SK-N-SH (cell line): ENCODE data around the gene CELSR2.

ENCODE experiments used
- CTCF ChIP-seq: fragments of 200-600 bp; sonication (generic); IDR thresholded peaks from 2 replicates; pipeline ENCODE4 v1.6.1; 2017; ENCODE audit warnings: antibody characterized with exemption, mild to moderate bottlenecking, moderate library complexity
- JUND ChIP-seq: IDR thresholded peaks from 2 replicates; pipeline ENCODE4 v1.4.0; 2012
- POLR2AphosphoS5 ChIP-seq: IDR thresholded peaks from 2 replicates; pipeline ENCODE4 v1.6.1; 2012; ENCODE audit warnings: low read depth, low read length
- TCF12 ChIP-seq: IDR thresholded peaks from 2 replicates; pipeline ENCODE4 v1.4.0; 2012
- TEAD4 ChIP-seq: IDR thresholded peaks from 2 replicates; pipeline ENCODE4 v1.4.0; 2012; ENCODE audit warnings: mild to moderate bottlenecking, borderline replicate concordance; ENCODE audit not compliant: insufficient read depth
- USF1 ChIP-seq: IDR thresholded peaks from 2 replicates; pipeline ENCODE4 v1.4.0; 2012; ENCODE audit warnings: low read depth, borderline replicate concordance
- YY1 ChIP-seq: IDR thresholded peaks from 2 replicates; pipeline ENCODE4 v1.4.0; 2012; ENCODE audit warnings: low read depth, mild to moderate bottlenecking

GRCh38 chr1:109251277-109252166, 2.2 kb downstream of the CELSR2 start:
- TF ChIP-seq POLR2AphosphoS5 (no peak), TCF12 (no peak), USF1 (no peak), JUND (no peak), YY1 (no peak), TEAD4 (no peak), CTCF (no peak)
